Jurkat, Clone E6-1 (cell line): ENCODE measurements around the gene LAMTOR4.
"Not testable (repeated sequence)": the region's sequence is repeated elsewhere in the genome, so short reads cannot be mapped to it uniquely, and the experiment has no call there.

ENCODE experiments used
- DNase-seq: peaks from one replicate; pipeline ENCODE4 v3.0.0-alpha.2; 2011; ENCODE audit warnings: low read depth, low spot score
- H3K4me3 ChIP-seq: 2 replicates; pipeline ENCODE4 v1.5.1; 2011; ENCODE audit warnings: mild to moderate bottlenecking, low read length, control low read depth, moderate library complexity

LAMTOR4 gene

GRCh38 chr7:100185726-100186125, 37.0 kb downstream of the LAMTOR4 start:
- no peak overlapping the region for H3K4me3 ChIP-seq
- no peak for DNase-seq

GRCh38 chr7:100189061-100189460, 40.3 kb downstream of the LAMTOR4 start:
- H3K4me3 ChIP-seq, result no peak overlapping the region
- no peak for DNase-seq

- peak; percentile 69 for DNase-seq
- H3K4me3 ChIP-seq, result no peak overlapping the region
These were observed 41.5 kb downstream of the LAMTOR4 start for GRCh38 chr7:100190048-100190711.

GRCh38 chr7:100191775-100192174, 43.1 kb downstream of the LAMTOR4 start:
- no peak overlapping the region for H3K4me3 ChIP-seq
- DNase-seq, result no peak

GRCh38 chr7:100192281-100192862, 43.7 kb downstream of the LAMTOR4 start:
- H3K4me3 ChIP-seq, DNase-seq: not testable (repeated sequence)

- H3K4me3 ChIP-seq, result no peak overlapping the region
- peak; percentile 60 for DNase-seq
These were observed 44.3 kb downstream of the LAMTOR4 start for GRCh38 chr7:100192969-100193368.

GRCh38 chr7:100195222-100195621, 46.5 kb downstream of the LAMTOR4 start:
- DNase-seq, result no peak

GRCh38 chr7:100195901-100196322, 47.2 kb downstream of the LAMTOR4 start:
- DNase-seq, H3K4me3 ChIP-seq: not testable (repeated sequence)

More at GRCh38 chr7:100195222-100195621, 46.5 kb downstream of the LAMTOR4 start:
- no peak overlapping the region for H3K4me3 ChIP-seq

- no peak for DNase-seq
- no peak overlapping the region for H3K4me3 ChIP-seq
These were observed 49.5 kb downstream of the LAMTOR4 start for GRCh38 chr7:100198266-100198665.

- DNase-seq, result no peak
- no peak overlapping the region for H3K4me3 ChIP-seq
These were observed 52.0 kb downstream of the LAMTOR4 start for GRCh38 chr7:100200693-100201092.
